ENCODE data around the gene HOXD8.

HOXD8 gene
- 0 to 0.78 (median 0.03) reads per million in 9 experiments for total RNA-seq

- Mint-ChIP-seq H3K27me3 (peaks cover 86 to 89% of the 10 kb centered on the region in 2 donors), H3K27ac (peak within 1 kb of the TSS; percentile 78 to 91), H3K9me3 (no peaks in the 10 kb centered on the region), H3K4me3 (peak within 1 kb of the TSS; percentile 54 to 64), H3K4me1 (ENCODE audit: low read depth in 2 of 2) (peaks cover 13 to 19% of the 10 kb centered on the region in 2 donors), H3K36me3 (ENCODE audit: insufficient read depth) (peaks cover 55% of the 10 kb centered on the region)
- ATAC-seq (replicated peaks) (no peak), DNase-seq (no peak)
Observed at GRCh38 chr2:176128982-176129796, at the start of gene HOXD8. TSS of gene HOXD8 (plus strand) at chr2:176129705. CDS start at chr2:176130367, 662 bp downstream.

DNA sequence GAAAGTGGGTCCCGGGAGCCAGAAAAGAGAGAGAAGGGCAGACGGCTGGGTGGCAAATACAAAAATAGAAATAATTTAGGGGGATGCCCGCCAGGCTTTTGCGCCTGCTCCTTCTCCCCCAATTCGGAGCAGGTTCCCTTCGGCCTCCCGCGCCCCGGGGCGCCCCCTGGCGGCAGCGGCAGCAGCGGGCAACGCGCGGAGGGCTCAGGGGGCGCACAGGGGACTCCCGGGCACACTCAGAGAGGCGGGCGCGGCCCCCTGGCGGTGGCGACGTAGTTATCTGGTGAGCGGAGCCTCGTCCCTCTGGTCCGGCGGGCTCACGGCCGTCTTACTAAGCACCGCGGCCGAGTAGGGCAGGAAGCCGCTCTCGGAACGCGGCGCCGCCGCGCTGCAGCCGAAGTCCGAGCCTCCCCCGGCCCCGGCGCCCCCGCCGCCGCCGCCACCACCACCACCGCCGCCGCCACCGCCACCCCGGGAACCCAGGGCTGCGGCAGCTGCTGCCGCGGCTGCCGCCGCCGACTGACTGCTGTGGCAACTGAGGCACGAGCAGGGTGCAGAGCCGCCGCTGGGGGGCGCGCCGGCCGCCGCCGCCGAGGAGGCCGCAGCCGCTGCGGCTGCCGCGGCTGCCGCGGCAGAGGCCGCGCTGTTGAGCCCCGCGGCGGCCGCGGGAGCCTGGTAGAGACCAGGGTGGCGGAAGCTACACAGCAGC lies 49.5 kb upstream of the HOXD8 start:
- Mint-ChIP-seq H3K4me1 (ENCODE audit: low read depth in 2 of 2) (peaks cover 7% of the 10 kb centered on the region in 2 donors), H3K9me3 (peaks cover 2 to 14% of the 10 kb centered on the region in 2 donors), H3K27ac (peak overlapping the region in 1 of 2 donors; percentile 90), H3K27me3 (peaks cover 84 to 87% of the 10 kb centered on the region in 2 donors), H3K36me3 (ENCODE audit: insufficient read depth) (peaks cover 69% of the 10 kb centered on the region), H3K4me3 (peak overlapping the region; percentile 64 to 65)
- DNase-seq (no peak), ATAC-seq (replicated peaks) (no peak)

- Mint-ChIP-seq H3K36me3 (ENCODE audit: insufficient read depth) (peaks cover 77% of the 10 kb centered on the region), H3K27ac (peak overlapping the region in 1 of 2 donors; percentile 87), H3K27me3 (peaks cover 84 to 87% of the 10 kb centered on the region in 2 donors), H3K4me3 (no peak overlapping the region), H3K4me1 (ENCODE audit: low read depth in 2 of 2) (peaks cover 7% of the 10 kb centered on the region in 2 donors), H3K9me3 (peaks cover 2 to 14% of the 10 kb centered on the region in 2 donors)
- DNase-seq (no peak), ATAC-seq (replicated peaks) (peak; percentile 45)
Observed at GRCh38 chr2:176080540-176081375, 48.7 kb upstream of the HOXD8 start.

DNA sequence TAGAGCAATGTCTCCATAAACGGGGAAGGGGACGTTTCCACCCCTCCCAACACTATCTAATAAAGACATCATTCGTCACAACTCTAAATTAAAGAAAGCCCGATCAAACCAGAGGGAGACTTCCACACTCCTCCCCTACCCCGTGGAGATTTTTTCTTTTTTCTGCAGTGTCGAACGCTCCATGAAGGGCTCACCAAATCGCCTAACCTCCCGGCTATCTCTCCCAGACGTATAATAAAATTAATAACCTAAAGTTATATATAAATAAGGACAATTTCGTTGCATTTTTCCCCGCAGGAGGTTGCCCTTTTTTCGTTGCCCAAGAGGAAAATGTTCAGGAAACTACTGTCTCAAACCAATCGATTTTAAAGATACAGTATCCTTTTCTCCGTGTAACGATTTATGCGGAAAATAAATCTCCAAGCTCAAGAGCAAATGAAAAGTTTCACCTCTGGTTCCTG lies 48.1 kb upstream of the HOXD8 start:
- Mint-ChIP-seq H3K27me3 (peaks cover 80 to 87% of the 10 kb centered on the region in 2 donors), H3K4me3 (no peak overlapping the region)

GRCh38 chr2:176081837-176082524 lies 47.5 kb upstream of the HOXD8 start:
- Mint-ChIP-seq H3K4me1 (ENCODE audit: low read depth in 2 of 2) (peaks cover 7 to 10% of the 10 kb centered on the region in 2 donors), H3K27me3 (peaks cover 80 to 87% of the 10 kb centered on the region in 2 donors), H3K27ac (peak overlapping the region in 1 of 2 donors; percentile 95), H3K36me3 (ENCODE audit: insufficient read depth) (peaks cover 84% of the 10 kb centered on the region), H3K4me3 (no peak overlapping the region), H3K9me3 (peaks cover 2 to 7% of the 10 kb centered on the region in 2 donors)
- no peak for ATAC-seq (replicated peaks)
- no peak for DNase-seq

More for the DNA sequence above, 48.1 kb upstream of the HOXD8 start:
- Mint-ChIP-seq H3K4me1 (ENCODE audit: low read depth in 2 of 2) (peaks cover 7 to 8% of the 10 kb centered on the region in 2 donors), H3K36me3 (ENCODE audit: insufficient read depth) (peaks cover 79% of the 10 kb centered on the region), H3K27ac (peak overlapping the region in 1 of 2 donors; percentile 87), H3K9me3 (peaks cover 2 to 12% of the 10 kb centered on the region in 2 donors)
- ATAC-seq (replicated peaks) (no peak), DNase-seq (peak in 1 of 3 experiments; percentile 0)

DNA sequence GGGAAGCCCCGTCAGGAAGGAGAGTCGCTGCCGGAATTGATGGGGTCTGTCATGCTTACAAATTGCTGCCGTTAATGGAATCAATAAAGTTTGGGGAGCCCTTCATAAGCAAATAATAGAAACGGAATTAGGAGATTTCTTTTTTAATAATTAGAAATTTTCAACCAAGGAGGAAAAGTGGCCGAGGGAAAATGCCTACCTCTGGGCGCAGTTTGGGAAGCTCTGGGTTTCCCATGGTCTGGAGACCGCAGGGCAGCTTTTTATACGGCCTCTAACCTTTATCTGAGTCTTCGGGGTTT lies 47.0 kb upstream of the HOXD8 start:
- ATAC-seq (replicated peaks) (no peak), DNase-seq (no peak)
- peak overlapping the region in 1 of 2 donors; percentile 37 for H3K4me3 Mint-ChIP-seq
- peaks cover 2 to 7% of the 10 kb centered on the region in 2 donors for H3K9me3 Mint-ChIP-seq
- peaks cover 82 to 90% of the 10 kb centered on the region in 2 donors for H3K27me3 Mint-ChIP-seq
- H3K36me3 Mint-ChIP-seq (ENCODE audit: insufficient read depth) = peaks cover 88% of the 10 kb centered on the region
- peaks cover 7 to 10% of the 10 kb centered on the region in 2 donors for H3K4me1 Mint-ChIP-seq (ENCODE audit: low read depth in 2 of 2)
- peak overlapping the region in 1 of 2 donors; percentile 95 for H3K27ac Mint-ChIP-seq

- DNase-seq = no peak
- Mint-ChIP-seq H3K27me3 (peaks cover 85 to 93% of the 10 kb centered on the region in 2 donors), H3K4me3 (peak overlapping the region in 1 of 2 donors; percentile 37), H3K36me3 (ENCODE audit: insufficient read depth) (peaks cover 89% of the 10 kb centered on the region), H3K4me1 (ENCODE audit: low read depth in 2 of 2) (peaks cover 7 to 11% of the 10 kb centered on the region in 2 donors), H3K9me3 (peaks cover 2 to 7% of the 10 kb centered on the region in 2 donors), H3K27ac (peak overlapping the region in 1 of 2 donors; percentile 95)
- no peak for ATAC-seq (replicated peaks)
Observed at GRCh38 chr2:176082824-176083751, 46.4 kb upstream of the HOXD8 start.

- H3K27ac Mint-ChIP-seq = peak within 1 kb of the TSS in 1 of 2 donors; percentile 95
Observed at GRCh38 chr2:176083796-176084261, 45.7 kb upstream of the HOXD8 start, which contains the start of gene EVX2. TSS of gene EVX2 (minus strand) at chr2:176083962. CDS start at chr2:176083776, 186 bp downstream.

GRCh38 chr2:176084611-176085119 lies 44.8 kb upstream of the HOXD8 start:
- Mint-ChIP-seq H3K4me1 (ENCODE audit: low read depth in 2 of 2) (peaks cover 5 to 9% of the 10 kb centered on the region in 2 donors), H3K27me3 (peaks cover 85 to 93% of the 10 kb centered on the region in 2 donors), H3K4me3 (peak overlapping the region in 1 of 2 donors; percentile 4), H3K9me3 (peaks cover under 1% of the 10 kb centered on the region in 2 donors), H3K27ac (peak overlapping the region in 1 of 2 donors; percentile 95), H3K36me3 (ENCODE audit: insufficient read depth) (peaks cover 78% of the 10 kb centered on the region)
- ATAC-seq (replicated peaks) = no peak
- DNase-seq = no peak

More at GRCh38 chr2:176083796-176084261, 45.7 kb upstream of the HOXD8 start, which contains the start of gene EVX2:
- Mint-ChIP-seq H3K4me3 (peak within 1 kb of the TSS in 1 of 2 donors; percentile 37), H3K9me3 (peaks cover 2 to 7% of the 10 kb centered on the region in 2 donors), H3K27me3 (peaks cover 85 to 93% of the 10 kb centered on the region in 2 donors), H3K36me3 (ENCODE audit: insufficient read depth) (peaks cover 87% of the 10 kb centered on the region), H3K4me1 (ENCODE audit: low read depth in 2 of 2) (peaks cover 11 to 15% of the 10 kb centered on the region in 2 donors)
- ATAC-seq (replicated peaks) (no peak), DNase-seq (no peak)

DNA sequence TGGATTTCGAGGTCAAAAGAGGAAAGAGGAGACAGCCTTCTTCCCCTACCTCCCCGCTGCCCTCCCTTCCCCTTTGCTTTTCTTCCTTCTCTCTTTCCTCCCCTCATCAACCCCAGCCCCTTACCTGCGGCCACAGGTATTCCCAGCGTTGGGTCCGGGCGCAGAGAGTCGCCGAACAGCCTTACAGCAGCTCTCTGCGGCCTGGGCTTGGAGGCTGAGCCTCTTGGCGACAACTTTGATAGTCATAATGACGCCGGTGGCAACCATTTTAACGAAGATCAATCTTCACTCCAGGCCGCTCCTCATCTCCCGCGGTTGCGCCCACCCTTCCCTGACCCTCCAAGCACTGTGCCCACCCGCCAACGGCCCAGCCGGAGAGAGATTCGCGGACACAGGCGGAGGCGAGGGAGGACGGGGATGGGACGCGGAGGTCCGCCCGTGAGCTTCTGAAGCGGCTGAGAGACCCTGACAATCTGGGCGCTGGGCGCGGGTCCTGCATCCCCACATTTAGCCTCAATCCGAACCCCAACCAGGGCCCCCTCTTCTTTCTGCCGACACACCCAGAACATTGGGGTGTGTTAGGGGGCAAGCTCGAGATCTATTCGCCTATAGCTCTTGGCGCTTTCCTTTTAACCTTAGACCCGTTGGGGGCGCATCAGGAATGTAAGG lies 44.3 kb upstream of the HOXD8 start:
- Mint-ChIP-seq H3K27ac (peak overlapping the region in 1 of 2 donors; percentile 95), H3K4me1 (ENCODE audit: low read depth in 2 of 2) (peaks cover 4 to 9% of the 10 kb centered on the region in 2 donors), H3K4me3 (no peak overlapping the region), H3K36me3 (ENCODE audit: insufficient read depth) (peaks cover 75% of the 10 kb centered on the region), H3K27me3 (peaks cover 89 to 96% of the 10 kb centered on the region in 2 donors), H3K9me3 (no peaks in the 10 kb centered on the region)
- no peak for ATAC-seq (replicated peaks)
- no peak for DNase-seq

Measured in effector memory CD8-positive, alpha-beta T cell (primary cell).